Osteoblast (primary cell): ENCODE data around the gene MPV17. TPM values are rescaled to one million over a fixed set of nuclear protein-coding genes. Genes with fewer than 3 reads are reported as not detected.

Experiments
- DNase-seq: peaks from one replicate; pipeline ENCODE4 v3.0.0; 2011; ENCODE audit warnings: low spot score, mixed read lengths; ENCODE audit not compliant: insufficient read length; ENCODE audit errors: missing footprints
- H2AFZ ChIP-seq: 2 replicates; pipeline ENCODE4 v1.6.0; 2011; ENCODE audit warnings: mild to moderate bottlenecking, low read length
- H3K27ac ChIP-seq: 2 replicates; pipeline ENCODE4 v1.5.1; 2011; ENCODE audit warnings: mild to moderate bottlenecking, low read depth, low read length, moderate library complexity
- H3K27me3 ChIP-seq: 2 replicates; pipeline ENCODE4 v1.6.0; 2012; ENCODE audit warnings: mild to moderate bottlenecking, control low read depth, inconsistent platforms, low read length, moderate library complexity; ENCODE audit not compliant: insufficient read depth
- H3K36me3 ChIP-seq: 2 replicates; pipeline ENCODE4 v1.5.1; 2011; ENCODE audit warnings: mild to moderate bottlenecking, low read length, control low read depth, moderate library complexity; ENCODE audit not compliant: insufficient read depth
- H3K4me1 ChIP-seq: 2 replicates; pipeline ENCODE4 v1.5.1; 2011; ENCODE audit warnings: mild to moderate bottlenecking, low read length, control low read depth, moderate library complexity; ENCODE audit not compliant: insufficient read depth
- H3K4me2 ChIP-seq: 2 replicates; pipeline ENCODE4 v1.6.0; 2011; ENCODE audit warnings: mild to moderate bottlenecking, low read length; ENCODE audit not compliant: insufficient read depth
- H3K4me3 ChIP-seq: fragments of 200-600 bp; sonication (generic); 3 replicates; pipeline ENCODE4 v1.5.1; 2012; ENCODE audit warnings: mild to moderate bottlenecking, low read length, inconsistent platforms; ENCODE audit not compliant: insufficient read depth
- H3K79me2 ChIP-seq: 2 replicates; pipeline ENCODE4 v1.6.0; 2012; ENCODE audit warnings: mild to moderate bottlenecking, low read length, control low read depth, inconsistent platforms; ENCODE audit not compliant: insufficient read depth
- H3K9me3 ChIP-seq: 2 replicates; pipeline ENCODE4 v1.5.1; 2011; ENCODE audit warnings: low read depth, low read length, control low read depth
- H4K20me1 ChIP-seq: 2 replicates; pipeline ENCODE4 v1.6.0; 2012; ENCODE audit warnings: mild to moderate bottlenecking, low read length, control low read depth; ENCODE audit not compliant: insufficient read depth
- total RNA-seq: library from RNA; depleted of rRNA; stranded (reverse); fragments of >200 nt; gene quantifications from 2 replicates; pipeline ENCODE4 v1.2.3, GENCODE V29; 2012
- TF ChIP-seq, protein P1 (sequence below): IDR thresholded peaks from 2 replicates; pipeline ENCODE4 v1.5.1; 2011; ENCODE audit warnings: mild to moderate bottlenecking, low read depth, low read length, moderate library complexity; ENCODE audit errors: extremely low read depth

Gene MPV17
- total RNA-seq, 1 donor = 98.8 TPM

GRCh38 chr2:27263287-27264252 is 59.3 kb downstream of the MPV17 start:
- Histone ChIP-seq H3K4me1 (no peaks in the 10 kb centered on the region), H3K9me3 (no peaks in the 10 kb centered on the region), H3K27me3 (peaks cover 83% of the 10 kb centered on the region), H3K4me3 (peak overlapping the region; percentile 57), H3K27ac (no peak overlapping the region), H3K4me2 (peak overlapping the region; percentile 56), H4K20me1 (peaks cover 2% of the 10 kb centered on the region), H3K79me2 (no peaks in the 10 kb centered on the region), H3K36me3 (no peaks in the 10 kb centered on the region), H2AFZ (no peak overlapping the region)
- TF ChIP-seq, protein P1, sequence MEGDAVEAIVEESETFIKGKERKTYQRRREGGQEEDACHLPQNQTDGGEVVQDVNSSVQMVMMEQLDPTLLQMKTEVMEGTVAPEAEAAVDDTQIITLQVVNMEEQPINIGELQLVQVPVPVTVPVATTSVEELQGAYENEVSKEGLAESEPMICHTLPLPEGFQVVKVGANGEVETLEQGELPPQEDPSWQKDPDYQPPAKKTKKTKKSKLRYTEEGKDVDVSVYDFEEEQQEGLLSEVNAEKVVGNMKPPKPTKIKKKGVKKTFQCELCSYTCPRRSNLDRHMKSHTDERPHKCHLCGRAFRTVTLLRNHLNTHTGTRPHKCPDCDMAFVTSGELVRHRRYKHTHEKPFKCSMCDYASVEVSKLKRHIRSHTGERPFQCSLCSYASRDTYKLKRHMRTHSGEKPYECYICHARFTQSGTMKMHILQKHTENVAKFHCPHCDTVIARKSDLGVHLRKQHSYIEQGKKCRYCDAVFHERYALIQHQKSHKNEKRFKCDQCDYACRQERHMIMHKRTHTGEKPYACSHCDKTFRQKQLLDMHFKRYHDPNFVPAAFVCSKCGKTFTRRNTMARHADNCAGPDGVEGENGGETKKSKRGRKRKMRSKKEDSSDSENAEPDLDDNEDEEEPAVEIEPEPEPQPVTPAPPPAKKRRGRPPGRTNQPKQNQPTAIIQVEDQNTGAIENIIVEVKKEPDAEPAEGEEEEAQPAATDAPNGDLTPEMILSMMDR = no peak
- peak; percentile 84 for DNase-seq

DNA sequence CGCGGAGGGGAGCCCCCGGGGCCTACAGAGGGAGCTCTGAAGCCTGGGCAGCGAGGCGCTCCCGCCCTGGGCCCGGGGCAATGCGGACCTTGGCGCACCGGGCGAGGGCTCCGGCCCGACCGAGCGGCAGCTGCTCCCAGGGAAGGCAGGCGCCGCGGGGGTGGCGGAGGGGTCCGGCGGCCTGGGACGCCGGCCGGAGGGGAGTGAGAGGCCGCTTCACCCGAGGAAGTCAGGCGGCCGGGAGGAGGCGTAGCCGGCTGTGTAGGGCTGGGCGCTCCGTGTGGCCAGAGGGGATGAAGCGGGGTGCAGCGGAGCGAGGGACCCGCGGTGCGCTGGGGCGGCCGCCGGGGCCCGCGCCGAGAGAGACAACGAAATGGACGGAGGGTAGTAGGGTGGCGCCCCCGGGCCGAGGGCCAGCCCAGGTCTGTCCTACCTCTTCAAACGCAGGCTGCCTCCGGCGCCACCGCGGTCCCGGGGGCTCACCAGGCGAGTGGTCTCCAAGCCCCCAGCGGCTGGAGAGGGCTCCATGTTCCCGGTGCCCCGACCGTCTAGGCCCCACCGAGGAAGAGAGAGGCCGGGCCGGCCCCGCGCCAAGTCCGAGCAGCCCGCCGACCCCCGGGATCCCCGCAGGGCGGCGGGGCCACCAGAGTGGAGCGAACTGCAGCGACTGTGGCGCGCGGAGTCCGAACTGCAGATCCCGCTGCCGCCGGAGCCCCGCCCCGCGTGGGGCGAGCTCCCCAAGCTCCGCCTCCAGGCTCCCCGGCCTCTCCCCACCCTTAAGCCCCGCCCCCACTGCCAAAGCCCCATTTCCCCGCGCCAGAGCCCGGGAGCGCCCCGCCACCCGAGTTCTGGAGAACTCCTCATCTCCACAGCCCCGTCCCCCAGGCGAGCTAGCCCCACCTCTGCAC is 60.3 kb downstream of the MPV17 start, which contains the start of gene SLC30A3:
SLC30A3 (minus strand) TSS at position 669 of the 908 bp plus-strand sequence; CDS start at position 528, 141 bp downstream.
- peaks cover 2% of the 10 kb centered on the region for H4K20me1 ChIP-seq
- DNase-seq = peak; percentile 97

DNA sequence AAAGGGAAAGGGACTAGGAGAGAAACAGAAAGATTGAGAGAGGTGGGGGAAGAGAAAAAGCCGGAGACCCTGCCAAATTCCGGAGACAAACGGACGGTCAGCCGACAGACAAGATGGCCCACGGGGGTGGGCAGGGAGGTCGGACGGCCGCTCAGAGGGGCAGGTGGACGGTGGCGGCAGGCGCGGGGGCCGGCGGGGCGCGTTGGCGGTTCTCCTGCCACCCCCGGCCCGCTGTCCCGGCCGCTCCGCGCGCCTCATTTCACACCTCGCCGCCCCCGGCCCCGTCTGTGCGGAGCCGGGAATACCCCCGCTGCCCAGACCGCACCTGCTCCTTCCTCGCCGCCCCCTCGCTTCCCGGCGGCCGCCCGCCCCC is 61.0 kb downstream of the MPV17 start:
- H3K36me3 ChIP-seq = no peaks in the 10 kb centered on the region
- H3K27ac ChIP-seq = no peak overlapping the region
- H3K4me2 ChIP-seq = no peak overlapping the region
- no peaks in the 10 kb centered on the region for H3K79me2 ChIP-seq
- TF ChIP-seq, protein P1 = no peak
- H4K20me1 ChIP-seq = peaks cover 2% of the 10 kb centered on the region
- H2AFZ ChIP-seq = no peak overlapping the region
- DNase-seq = peak; percentile 82
- H3K27me3 ChIP-seq = peaks cover 73% of the 10 kb centered on the region
- H3K4me3 ChIP-seq = no peak overlapping the region
- H3K9me3 ChIP-seq = no peaks in the 10 kb centered on the region
- H3K4me1 ChIP-seq = no peaks in the 10 kb centered on the region

More for the DNA sequence above, 60.3 kb downstream of the MPV17 start, which contains the start of gene SLC30A3:
- TF ChIP-seq, protein P1 = no peak
- H3K4me1 ChIP-seq = no peaks in the 10 kb centered on the region
- H3K4me3 ChIP-seq = peak within 1 kb of the TSS; percentile 57
- H3K4me2 ChIP-seq = peak within 1 kb of the TSS; percentile 56
- H3K27me3 ChIP-seq = peaks cover 77% of the 10 kb centered on the region
- no peaks in the 10 kb centered on the region for H3K9me3 ChIP-seq
- no peak within 1 kb of the TSS for H3K27ac ChIP-seq
- no peak within 1 kb of the TSS for H2AFZ ChIP-seq
- no peaks in the 10 kb centered on the region for H3K79me2 ChIP-seq
- no peaks in the 10 kb centered on the region for H3K36me3 ChIP-seq
